GM12873 (cell line): Measurements from ENCODE around the gene HYAL1.

Experiments used
- CTCF ChIP-seq: IDR thresholded peaks from 2 replicates; pipeline ENCODE4 v1.5.1; 2012; ENCODE audit warnings: low read depth, mild to moderate bottlenecking, moderate library complexity, low read length, control low read depth; ENCODE audit not compliant: insufficient read depth; ENCODE audit errors: missing control alignments

HYAL1 gene

GRCh38 chr3:50324351-50325112, 21.2 kb upstream of the HYAL1 start:
- peak; percentile 88 for TF ChIP-seq CTCF

- no peak for TF ChIP-seq CTCF
Measured at GRCh38 chr3:50323614-50324199, 20.3 kb upstream of the HYAL1 start.

GRCh38 chr3:50323092-50323600, 19.8 kb upstream of the HYAL1 start:
- TF ChIP-seq CTCF = no peak

GRCh38 chr3:50322386-50323091, 19.2 kb upstream of the HYAL1 start, which contains the start of gene HYAL2:
Gene HYAL2 (minus strand): TSS chr3:50322745. CDS start chr3:50320489, 2,256 bp downstream.
- no peak for TF ChIP-seq CTCF

GRCh38 chr3:50322115-50322385, 18.7 kb upstream of the HYAL1 start:
- TF ChIP-seq CTCF = no peak

DNA sequence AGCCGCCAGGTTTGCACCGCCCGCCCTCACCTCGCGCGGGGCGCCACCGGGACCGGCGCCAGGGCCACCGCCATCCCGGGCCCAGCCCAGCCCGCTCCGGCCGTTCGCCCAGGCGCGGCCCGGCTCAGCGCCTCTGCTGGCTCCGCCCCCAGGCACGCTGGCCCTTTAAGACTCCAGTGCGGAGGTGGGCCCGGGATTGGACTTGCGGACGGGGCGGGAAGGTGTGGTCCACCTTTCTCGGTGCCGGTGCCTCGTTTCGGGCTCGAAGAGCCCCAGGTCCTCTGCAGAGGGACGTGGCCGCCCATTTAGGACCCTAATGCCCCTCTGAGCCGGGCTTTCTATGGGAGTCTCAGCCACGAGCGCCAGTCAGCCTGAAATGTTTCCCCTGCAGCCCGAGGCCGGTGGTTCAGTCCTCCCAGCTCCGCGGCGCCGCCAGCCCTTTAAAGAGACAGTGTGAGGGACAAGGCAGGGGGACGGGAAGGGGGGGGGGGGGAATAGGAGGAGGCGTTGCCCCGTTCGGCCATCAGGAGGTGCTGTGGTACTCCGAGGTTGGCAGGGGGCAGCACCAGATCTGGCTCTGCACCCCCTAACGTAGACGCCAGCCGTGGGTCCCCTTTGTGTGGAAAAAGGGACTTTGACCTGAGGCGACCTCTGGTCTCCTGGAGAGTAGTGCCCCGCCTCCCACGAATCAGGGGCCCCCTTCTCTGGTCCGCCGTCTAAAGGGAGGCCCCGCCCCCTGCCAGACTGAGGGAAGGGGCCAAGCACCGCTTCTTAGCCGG, 18.2 kb upstream of the HYAL1 start:
- TF ChIP-seq CTCF = peak; percentile 74

DNA sequence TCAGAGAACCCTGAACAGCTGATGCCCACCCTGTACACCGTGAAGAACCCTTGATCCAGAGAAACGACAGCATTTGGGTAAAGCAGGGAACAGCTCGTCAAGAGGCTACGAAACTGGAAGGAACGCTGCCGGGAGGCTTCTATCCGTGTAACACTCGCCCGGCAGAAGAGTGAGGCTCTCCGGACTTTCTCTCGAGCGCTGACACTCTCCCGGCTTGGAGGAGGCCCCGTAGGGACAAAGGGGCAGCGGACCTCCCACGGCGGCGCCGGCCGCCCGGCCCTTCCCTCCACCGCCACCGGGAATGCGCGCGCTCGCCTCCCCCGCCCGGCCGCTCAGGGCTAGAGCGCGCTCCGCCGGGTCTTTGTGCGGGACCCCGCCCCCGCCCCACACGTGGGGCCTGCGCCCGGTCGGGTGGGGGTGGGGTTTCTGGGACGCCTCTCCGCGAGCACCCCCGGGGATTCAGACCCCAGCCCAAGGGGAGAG, 17.5 kb upstream of the HYAL1 start:
- no peak for TF ChIP-seq CTCF
